Chondrocyte (in vitro differentiated cells): ENCODE results near the gene REEP1. TPM values are rescaled to one million over a fixed set of nuclear protein-coding genes. Genes with fewer than 3 reads are reported as not detected.

Experiments
- DNase-seq: peaks from one replicate; pipeline ENCODE4 v3.0.0; 2021; ENCODE audit warnings: mixed read lengths, low spot score
- H3K27ac Mint-ChIP-seq: one replicate; pipeline ENCODE4 v1.8.0; 2021; ENCODE audit warnings: mild to moderate bottlenecking, moderate library complexity, mixed read lengths; ENCODE audit not compliant: unreplicated experiment
- H3K27me3 Mint-ChIP-seq: 2 replicates; pipeline ENCODE4 v1.8.0; 2021; ENCODE audit warnings: low read depth, mixed read lengths
- H3K36me3 Mint-ChIP-seq: 2 replicates; pipeline ENCODE4 v1.8.0; 2021; ENCODE audit warnings: low read depth, mixed read lengths
- H3K4me1 Mint-ChIP-seq: 2 replicates; pipeline ENCODE4 v1.8.0; 2021; ENCODE audit warnings: low read depth, mild to moderate bottlenecking, mixed read lengths
- H3K4me3 Mint-ChIP-seq: one replicate; pipeline ENCODE4 v1.8.0; 2021; ENCODE audit warnings: mild to moderate bottlenecking, moderate library complexity, mixed read lengths; ENCODE audit not compliant: unreplicated experiment
- H3K9me3 Mint-ChIP-seq: 2 replicates; pipeline ENCODE4 v1.8.0; 2021; ENCODE audit warnings: low read depth, mixed read lengths
- CTCF ChIP-seq: fragments of 200-600 bp; sonication (generic); IDR thresholded peaks from 2 replicates; pipeline ENCODE4 v1.5.0; 2021; ENCODE audit warnings: antibody characterized with exemption, mild to moderate bottlenecking, moderate library complexity
- total RNA-seq: library from RNA; stranded (reverse); gene quantifications from 3 replicates; pipeline ENCODE4 v1.2.1, GENCODE V29; 2021

The REEP1 gene
- total RNA-seq, 1 donor from 2014 or later, result 2.4 TPM

GRCh38 chr2:86368161-86368824 is 30.9 kb upstream of the REEP1 start:
- peaks cover 2% of the 10 kb centered on the region for H3K36me3 Mint-ChIP-seq

GRCh38 chr2:86367499-86367777 is 30.0 kb upstream of the REEP1 start:
- Mint-ChIP-seq H3K4me1 (no peaks in the 10 kb centered on the region), H3K27me3 (no peaks in the 10 kb centered on the region), H3K27ac (no peak overlapping the region), H3K4me3 (no peak overlapping the region), H3K9me3 (no peaks in the 10 kb centered on the region), H3K36me3 (peaks cover 2% of the 10 kb centered on the region)
- no peak for TF ChIP-seq CTCF
- no peak for DNase-seq

More at GRCh38 chr2:86368161-86368824, 30.9 kb upstream of the REEP1 start:
- Mint-ChIP-seq H3K27me3 (peaks cover 2% of the 10 kb centered on the region), H3K27ac (no peak overlapping the region), H3K4me3 (no peak overlapping the region), H3K9me3 (no peaks in the 10 kb centered on the region), H3K4me1 (no peaks in the 10 kb centered on the region)
- no peak for DNase-seq
- peak; percentile 78 for TF ChIP-seq CTCF

- Mint-ChIP-seq H3K27ac (no peak overlapping the region), H3K36me3 (peaks cover 2% of the 10 kb centered on the region), H3K9me3 (no peaks in the 10 kb centered on the region)
Observed at GRCh38 chr2:86366651-86367498, 29.4 kb upstream of the REEP1 start.

GRCh38 chr2:86364894-86365293 is 27.5 kb upstream of the REEP1 start:
- peaks cover 2% of the 10 kb centered on the region for H3K36me3 Mint-ChIP-seq
- no peak for DNase-seq
- no peaks in the 10 kb centered on the region for H3K4me1 Mint-ChIP-seq
- no peak overlapping the region for H3K27ac Mint-ChIP-seq
- H3K27me3 Mint-ChIP-seq, result peaks cover 4% of the 10 kb centered on the region
- no peak for TF ChIP-seq CTCF
- H3K9me3 Mint-ChIP-seq, result no peaks in the 10 kb centered on the region
- no peak overlapping the region for H3K4me3 Mint-ChIP-seq

More at GRCh38 chr2:86366651-86367498, 29.4 kb upstream of the REEP1 start:
- H3K27me3 Mint-ChIP-seq, result no peaks in the 10 kb centered on the region
- no peaks in the 10 kb centered on the region for H3K4me1 Mint-ChIP-seq
- no peak for TF ChIP-seq CTCF
- DNase-seq, result no peak
- no peak overlapping the region for H3K4me3 Mint-ChIP-seq

- Mint-ChIP-seq H3K4me3 (no peak overlapping the region), H3K27ac (no peak overlapping the region), H3K4me1 (no peaks in the 10 kb centered on the region), H3K27me3 (peaks cover 17% of the 10 kb centered on the region), H3K9me3 (no peaks in the 10 kb centered on the region), H3K36me3 (no peaks in the 10 kb centered on the region)
- no peak for TF ChIP-seq CTCF
- no peak for DNase-seq
Observed at GRCh38 chr2:86360776-86361175, 23.4 kb upstream of the REEP1 start.
